Measurements from ENCODE around the gene SLFN5.
"Not testable (repeated sequence)": the region's sequence is repeated elsewhere in the genome, so short reads cannot be mapped to it uniquely, and the experiment has no call there.

Gene SLFN5

DNA sequence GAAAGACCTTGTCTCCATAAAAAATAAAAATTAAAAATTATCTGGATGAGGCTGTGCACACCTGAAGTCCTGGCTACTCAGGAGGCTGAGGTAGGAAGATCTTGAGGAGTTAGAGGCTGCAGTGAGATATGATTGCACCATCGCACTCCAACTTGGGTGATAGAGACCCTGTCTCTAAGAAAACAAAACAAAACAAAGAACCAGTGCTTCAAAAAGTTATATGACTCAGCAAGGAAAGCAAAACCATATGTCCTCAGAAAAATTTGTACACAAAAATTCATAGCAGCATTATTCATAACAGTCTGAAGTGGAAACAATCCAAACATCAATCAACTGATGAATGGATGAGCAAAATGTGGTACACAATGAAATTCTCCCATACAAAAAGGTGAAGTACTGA, 48.9 kb downstream of the SLFN5 start:
- no peak for DNase-seq (ENCODE audit: low read depth)

DNA sequence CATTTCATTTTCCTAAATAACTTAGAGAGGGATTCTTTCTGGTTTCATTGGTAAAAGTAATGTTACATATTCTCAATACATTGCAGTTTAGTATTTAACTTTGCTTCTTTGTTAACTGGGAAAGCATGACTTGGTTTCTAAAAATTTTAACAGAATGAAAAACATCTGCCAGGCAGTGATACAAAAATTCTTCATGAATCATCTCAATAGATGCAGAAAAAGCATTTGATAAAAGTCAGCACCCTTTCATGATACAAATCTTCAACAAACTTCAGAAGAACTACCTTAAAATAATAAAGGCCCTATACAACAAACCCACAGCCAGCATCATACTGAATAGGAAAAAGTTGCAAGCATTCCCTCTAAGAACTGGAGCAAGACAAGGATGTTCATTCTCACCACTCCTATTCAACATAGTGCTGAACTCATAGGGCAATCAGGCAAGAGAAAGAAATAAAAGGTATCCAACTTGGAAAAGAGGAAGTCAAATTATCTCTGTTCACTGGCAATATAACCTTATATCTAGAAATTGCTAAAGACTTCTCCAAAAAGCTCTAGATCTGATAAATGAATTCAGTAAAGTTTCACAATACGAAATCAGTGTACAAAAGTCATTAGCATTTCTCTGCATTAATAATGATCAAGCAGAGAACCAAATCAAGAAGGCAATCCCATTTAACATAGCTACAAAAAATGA, 50.4 kb downstream of the SLFN5 start:
- DNase-seq (ENCODE audit: low read depth), result no peak

DNA sequence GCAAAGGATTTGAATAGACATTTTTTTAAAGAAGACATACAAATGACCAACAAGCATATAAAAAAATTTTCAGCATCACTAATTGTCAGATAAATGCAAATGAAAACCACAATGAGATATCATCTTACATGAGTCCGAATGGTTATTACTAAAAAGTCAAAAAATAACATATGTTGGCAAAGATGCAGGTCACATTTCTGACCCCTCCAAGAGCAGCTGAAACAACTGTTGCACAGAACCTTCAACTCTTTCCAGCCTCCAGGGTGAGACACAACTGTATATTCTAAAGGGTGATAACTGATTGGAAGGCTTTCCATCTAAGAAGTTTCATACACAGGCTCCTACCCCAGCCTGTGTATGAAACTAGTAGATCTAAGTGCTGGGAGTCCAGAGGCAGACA, 51.9 kb downstream of the SLFN5 start:
- no peak for DNase-seq (ENCODE audit: low read depth)

DNA sequence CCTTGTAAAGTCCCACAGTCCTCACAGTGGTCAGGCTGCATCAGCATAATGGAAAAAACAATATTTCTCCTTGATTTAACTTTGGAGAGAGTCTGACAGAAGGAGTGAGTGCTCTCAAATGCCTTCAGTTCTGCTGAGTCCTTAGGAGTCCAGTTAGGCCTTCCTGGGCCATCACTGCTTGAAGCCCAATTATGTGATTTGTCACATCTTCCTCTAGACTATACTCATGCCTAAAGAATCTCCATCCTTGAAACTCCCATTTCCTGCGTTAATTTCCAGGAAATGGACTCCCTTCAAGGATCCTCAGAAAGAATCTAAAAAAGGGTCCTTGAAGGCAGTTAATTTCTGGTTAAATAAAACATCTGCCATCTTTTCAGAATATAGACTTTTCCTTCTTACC, 52.8 kb downstream of the SLFN5 start:
- DNase-seq (ENCODE audit: low read depth), result no peak

DNA sequence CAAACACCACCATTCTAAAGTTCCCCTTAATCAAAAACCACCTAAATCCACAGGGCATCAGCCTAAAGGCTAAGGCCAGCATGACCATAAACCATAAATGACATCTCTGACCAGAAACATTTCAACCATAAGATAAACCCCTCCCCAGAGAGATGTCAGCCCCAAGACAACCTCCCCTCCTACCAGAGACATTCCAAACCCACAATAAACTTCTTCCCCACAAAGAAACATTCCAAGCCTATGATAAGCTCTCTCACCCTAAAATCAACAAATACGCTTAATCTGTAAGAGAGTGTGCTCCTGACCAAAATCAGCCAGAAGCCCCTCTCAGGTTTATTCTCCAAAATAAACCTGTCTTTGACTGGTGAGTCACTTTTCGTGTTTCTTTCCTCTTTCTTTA, 54.8 kb downstream of the SLFN5 start:
- no peak for DNase-seq (ENCODE audit: low read depth)

DNA sequence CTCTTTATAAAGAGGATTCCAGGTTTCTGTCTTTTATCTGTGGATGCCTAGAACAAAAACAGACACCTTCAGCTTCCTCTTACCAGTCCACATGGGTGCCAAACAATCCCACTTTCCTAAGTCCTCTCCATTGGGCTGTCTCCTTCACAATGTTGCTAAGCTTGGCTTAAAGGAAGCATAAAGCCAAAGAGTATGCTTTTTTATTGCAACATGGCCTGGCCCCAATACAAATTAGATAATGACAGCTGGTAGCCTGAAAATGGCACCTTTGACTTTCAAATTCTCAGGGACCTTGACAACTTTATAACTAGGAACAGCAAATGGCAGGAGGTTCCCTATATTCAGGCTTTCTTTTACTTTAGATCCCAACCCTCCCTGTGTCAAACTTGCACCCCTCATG, 55.8 kb downstream of the SLFN5 start:
- DNase-seq (ENCODE audit: low read depth), result no peak

DNA sequence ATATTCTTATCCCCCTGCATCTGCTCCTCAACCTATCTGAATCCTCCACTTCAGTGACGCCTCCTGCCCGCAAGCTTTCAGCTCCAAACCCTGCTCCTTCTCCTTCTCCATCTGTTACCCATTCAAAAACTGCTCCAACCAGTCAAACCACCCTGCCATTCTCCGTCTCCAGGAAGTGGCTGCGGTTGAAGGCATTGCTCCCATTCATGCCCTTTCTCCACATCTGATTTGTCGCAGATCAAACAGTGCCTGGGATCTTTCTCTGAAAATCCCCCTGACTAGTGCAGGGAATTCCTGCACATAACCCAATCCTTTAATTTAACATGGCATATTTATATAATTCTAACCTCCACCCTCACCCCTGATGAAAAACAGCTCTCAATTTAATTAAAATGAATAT, 56.3 kb downstream of the SLFN5 start:
- DNase-seq (ENCODE audit: low read depth), result no peak

DNA sequence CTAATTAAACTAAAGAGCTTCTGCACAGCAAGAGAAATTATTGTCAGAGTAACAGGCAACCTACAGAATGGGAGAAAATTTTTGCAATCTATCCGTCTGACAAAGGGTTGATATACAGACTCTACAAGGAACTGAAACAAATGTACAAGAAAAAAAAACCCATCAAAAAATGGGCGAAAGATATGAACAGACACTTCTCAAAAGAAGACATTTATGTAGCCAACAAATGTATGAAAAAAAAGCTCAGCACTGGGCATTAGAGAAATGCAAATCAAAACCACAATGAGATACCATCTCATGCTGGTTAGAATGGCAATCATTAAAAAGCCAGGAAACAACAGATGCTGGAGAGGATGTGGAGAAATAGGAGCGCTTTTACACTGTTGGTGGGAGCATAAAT, 66.5 kb downstream of the SLFN5 start:
- not testable (repeated sequence) for DNase-seq (ENCODE audit: low read depth)

DNA sequence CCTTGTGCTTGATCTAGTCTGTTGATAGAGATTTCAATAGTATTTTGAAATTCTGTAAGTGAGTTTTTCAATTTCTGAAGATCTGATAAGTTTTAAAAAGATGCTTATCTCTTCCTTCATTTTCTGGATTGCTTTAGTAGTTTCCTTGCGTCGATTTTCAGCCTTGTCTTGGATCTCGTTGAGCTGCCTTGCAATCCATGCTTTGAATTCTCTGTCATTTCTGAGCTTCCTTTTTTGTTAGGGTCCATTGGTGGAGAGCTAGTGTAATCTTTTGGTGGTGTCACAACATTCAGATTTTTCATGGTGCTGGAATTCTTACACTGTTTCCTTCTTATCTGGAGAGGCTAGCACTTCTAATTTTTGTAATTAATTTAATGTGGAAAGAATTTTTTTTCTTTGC, 69.5 kb downstream of the SLFN5 start:
- DNase-seq (ENCODE audit: low read depth), result no peak

DNA sequence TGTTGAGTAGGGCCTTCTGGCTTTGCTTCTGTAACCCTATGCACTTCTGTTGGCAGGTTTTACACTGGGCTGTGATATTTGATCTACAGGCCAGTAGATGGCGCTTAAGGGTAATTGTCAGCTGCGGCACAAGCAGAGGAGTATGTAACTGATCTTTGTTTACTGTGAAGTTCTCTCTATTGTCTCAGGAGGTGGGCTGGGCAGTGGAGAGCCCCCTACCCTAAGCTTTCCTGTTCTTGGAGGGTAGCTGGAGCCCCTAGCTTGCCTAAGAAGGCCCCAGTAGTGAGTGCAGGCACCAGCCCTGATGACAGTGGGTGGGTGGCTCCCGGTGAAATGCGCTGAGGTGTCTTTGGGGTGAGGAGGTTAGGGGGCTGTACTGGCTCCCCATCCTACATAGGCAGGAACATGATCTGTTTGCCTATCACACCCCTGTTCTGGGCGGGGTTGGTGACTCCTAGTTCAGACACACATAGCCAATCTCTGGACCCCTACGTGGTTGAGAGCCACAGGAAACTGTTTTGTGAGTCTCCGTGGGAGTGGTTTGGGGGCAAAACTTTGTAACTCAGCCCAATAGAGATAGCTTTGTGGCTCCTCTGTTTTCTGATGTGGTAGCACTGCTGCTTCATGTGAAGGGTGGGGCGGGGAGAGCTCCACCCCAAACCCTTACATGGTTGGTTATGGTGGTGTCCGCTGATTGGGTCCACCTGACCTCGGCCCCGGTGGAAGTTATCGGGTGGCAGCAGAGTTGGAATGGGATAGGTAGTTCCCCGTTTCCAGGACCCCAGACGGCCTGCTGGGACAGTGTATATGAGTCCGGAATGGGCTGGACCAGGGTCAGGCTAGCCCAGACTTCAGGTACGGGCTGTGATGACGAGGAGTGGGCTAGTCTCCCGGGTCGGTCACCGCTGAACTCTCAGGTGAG, 70.2 kb downstream of the SLFN5 start:
- DNase-seq (ENCODE audit: low read depth), result no peak

DNA sequence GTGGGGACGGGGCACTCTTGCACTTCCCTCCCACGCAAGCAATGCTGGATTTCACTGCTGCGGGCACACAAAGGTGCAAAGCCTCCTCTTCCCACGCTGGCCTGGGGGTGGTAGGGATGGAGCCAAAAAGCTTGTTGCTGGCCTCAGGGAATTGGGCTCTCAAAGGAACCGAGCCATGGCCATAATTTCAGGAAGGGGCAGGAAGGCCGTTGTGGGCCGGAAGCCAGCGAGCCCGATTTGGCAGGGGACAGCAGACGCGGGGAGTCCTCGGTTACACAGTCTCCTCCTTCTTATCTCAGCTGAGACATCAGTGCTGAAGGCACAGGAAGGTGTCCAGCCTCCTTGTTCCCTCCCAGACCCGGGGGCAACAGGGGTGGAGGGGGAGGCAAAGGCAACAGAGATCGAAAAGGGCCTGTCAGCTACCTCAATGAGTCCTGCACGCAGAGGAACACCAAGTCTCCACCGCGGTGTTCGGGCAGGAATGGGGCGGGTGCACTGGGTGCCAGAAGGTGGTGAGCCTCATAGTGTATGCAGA, 71.1 kb downstream of the SLFN5 start:
- DNase-seq (ENCODE audit: low read depth), result no peak

DNA sequence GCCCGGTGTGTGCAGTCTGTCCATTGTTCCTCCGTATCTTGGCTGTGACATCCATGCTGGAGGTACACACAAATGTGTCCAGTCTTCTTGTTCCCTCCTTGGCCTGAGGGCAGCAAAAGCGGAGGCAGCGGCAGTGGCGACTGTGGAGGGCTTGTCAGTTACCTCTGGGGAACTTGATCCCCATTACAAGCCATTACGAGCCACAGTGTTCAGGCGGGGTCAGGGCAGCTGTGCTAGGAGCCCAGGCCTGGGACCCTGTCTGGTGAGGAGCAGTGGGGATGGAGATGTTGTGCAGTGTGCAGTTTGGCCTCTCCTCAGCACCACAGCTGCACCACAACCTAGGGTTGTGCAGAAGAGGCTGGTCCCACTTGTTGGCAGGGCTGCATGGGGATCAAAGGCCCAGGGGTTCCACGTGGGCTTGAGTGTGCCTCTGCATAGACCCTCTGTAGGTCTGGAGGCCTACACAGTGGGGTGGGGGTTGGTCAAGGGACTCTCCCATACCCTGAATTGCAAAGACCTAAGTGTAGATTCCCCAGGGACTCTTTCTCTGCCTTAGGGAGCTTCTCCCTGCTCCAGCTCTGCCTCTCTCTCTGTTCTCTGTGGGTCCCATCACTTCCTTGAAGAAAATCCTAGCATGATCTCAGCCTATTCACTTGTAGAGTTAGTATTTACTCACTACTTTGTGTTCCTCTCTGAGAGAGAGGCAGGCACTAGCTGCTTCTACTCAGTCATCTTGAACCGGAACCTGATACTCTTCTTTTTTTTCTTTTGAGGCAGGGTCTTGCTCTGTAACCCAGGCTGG, 71.7 kb downstream of the SLFN5 start:
- DNase-seq (ENCODE audit: low read depth), result no peak

DNA sequence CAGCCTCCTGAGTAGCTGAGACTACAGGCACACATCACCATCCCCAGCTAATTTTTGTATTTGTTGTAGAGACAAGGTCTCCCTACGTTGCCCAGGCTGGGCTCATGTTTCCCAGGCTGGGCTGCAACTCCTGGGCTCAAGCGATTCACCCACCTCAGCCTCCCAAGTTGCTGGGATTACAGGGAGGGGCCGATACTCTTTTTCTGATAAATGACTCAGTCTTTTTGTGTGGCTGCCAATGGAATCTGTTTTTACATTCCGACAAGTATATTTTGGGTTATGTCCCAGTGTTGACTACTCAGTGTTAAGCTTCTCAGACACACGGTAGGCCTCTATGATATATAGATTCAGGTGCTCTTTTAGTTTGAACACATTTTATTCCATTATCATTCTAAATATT, 72.4 kb downstream of the SLFN5 start:
- DNase-seq (ENCODE audit: low read depth), result peak; percentile 61

DNA sequence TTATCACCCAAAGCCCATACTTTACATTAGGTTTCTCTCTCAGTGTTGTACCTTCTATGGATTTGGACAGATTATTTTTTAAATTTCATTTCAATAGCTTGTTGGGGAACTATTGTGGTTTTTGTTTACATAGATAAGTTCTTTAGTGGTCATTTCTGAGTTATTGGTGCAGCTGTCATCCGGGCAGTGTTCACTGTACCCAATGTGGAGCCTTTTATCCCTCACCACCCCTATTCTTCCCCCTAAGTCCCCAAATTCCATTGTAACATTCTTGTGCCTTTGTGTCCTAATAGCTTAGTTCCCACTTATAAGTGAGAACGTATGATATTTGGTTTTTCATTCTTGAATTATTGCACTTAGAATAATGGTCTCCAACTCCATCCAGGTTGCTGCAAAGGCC, 73.1 kb downstream of the SLFN5 start:
- no peak for DNase-seq (ENCODE audit: low read depth)

DNA sequence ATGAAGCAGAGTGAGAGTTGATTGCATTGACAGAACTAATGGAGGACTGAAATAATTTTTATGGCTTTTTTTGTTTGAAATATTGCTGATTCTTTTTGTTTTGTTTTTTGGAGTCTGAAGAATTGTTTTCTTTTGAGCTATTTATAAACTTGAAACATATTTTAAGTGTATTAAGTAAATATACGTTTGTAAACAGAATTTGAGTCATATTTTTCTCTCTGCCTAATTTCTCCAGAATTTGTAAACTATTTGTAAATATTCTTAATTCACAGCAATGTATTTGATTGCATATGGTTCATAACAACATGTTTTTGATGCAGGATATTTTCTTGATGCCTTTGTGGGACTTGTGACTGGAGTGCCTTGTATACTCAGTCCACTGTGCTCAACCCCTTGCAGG, 79.9 kb downstream of the SLFN5 start:
- DNase-seq (ENCODE audit: low read depth), result no peak

Data from HS-27A (cell line).